IMR-90 (cell line): ENCODE data around the gene ARNT2. TPM values are rescaled to one million over a fixed set of nuclear protein-coding genes. Genes with fewer than 3 reads are reported as not detected.

Source experiments
- ATAC-seq: fragments of 200-7000 bp; cut with Tn5 transposase; 2 replicates; pipeline ENCODE4 v1.9.1; 2020; ENCODE audit warnings: low read depth, mild to moderate bottlenecking, moderate library complexity
- BruUV-seq: library from RNA; stranded (reverse); fragments of 400-500 nt; replicated peaks from 2 replicates; lab custom pipeline; 2021; lab: Mats Ljungman, UMichigan
- CTCF ChIA-PET: fragments of 300-600 bp; formaldehyde crosslinking; extraction: SDS; loops from one replicate; lab custom pipeline; 2021; ENCODE audit warnings: antibody characterized with exemption; lab: Yijun Ruan, JAX
- POLR2A ChIA-PET: fragments of 300-600 bp; sonication (Branson Sonifier 250); formaldehyde crosslinking; loops from one replicate; lab custom pipeline; 2022; ENCODE audit warnings: antibody characterized with exemption; ENCODE audit not compliant: unreplicated experiment; lab: Charles Lee
- DNase-seq: peaks from one replicate; pipeline ENCODE4 v3.0.0; 2013
- H2AFZ ChIP-seq: replicated peaks from 2 replicates; pipeline ENCODE3; 2013; ENCODE audit warnings: low read length, mild to moderate bottlenecking; ENCODE audit not compliant: poor library complexity
- H2AK5ac ChIP-seq: 2 replicates; pipeline ENCODE4 v1.6.1; 2013; ENCODE audit warnings: low read depth, low read length, inconsistent platforms
- H2AK9ac ChIP-seq: replicated peaks from 2 replicates; pipeline ENCODE3; 2013; ENCODE audit warnings: mild to moderate bottlenecking, low read depth, low read length, moderate library complexity; ENCODE audit not compliant: poor library complexity
- H2BK120ac ChIP-seq: 2 replicates; pipeline ENCODE4 v1.6.1; 2013; ENCODE audit warnings: low read depth, low read length, inconsistent platforms
- H2BK15ac ChIP-seq: 3 replicates; pipeline ENCODE4 v1.6.1; 2013; ENCODE audit warnings: low read depth, low read length, inconsistent platforms
- H2BK20ac ChIP-seq: 2 replicates; pipeline ENCODE4 v1.6.1; 2013; ENCODE audit warnings: low read depth, mild to moderate bottlenecking, inconsistent platforms, low read length, moderate library complexity
- H2BK5ac ChIP-seq: 2 replicates; pipeline ENCODE4 v1.6.1; 2013; ENCODE audit warnings: mild to moderate bottlenecking, low read depth, low read length, inconsistent platforms; ENCODE audit not compliant: poor library complexity, severe bottlenecking
- H3K14ac ChIP-seq: replicated peaks from 2 replicates; pipeline ENCODE4 v1.6.1; 2013; ENCODE audit warnings: low read depth, low read length, inconsistent platforms
- H3K18ac ChIP-seq: 2 replicates; pipeline ENCODE4 v1.6.1; 2013; ENCODE audit warnings: low read depth, low read length, control low read depth
- H3K23ac ChIP-seq: 2 replicates; pipeline ENCODE4 v1.6.1; 2013; ENCODE audit warnings: low read depth, low read length, inconsistent platforms
- H3K27ac ChIP-seq: 2 replicates; pipeline ENCODE4 v1.5.1; 2013; ENCODE audit warnings: mild to moderate bottlenecking, control low read depth, low read length; ENCODE audit not compliant: insufficient read depth
- H3K27me3 ChIP-seq: 2 replicates; pipeline ENCODE4 v1.6.1; 2013; ENCODE audit warnings: low read length; ENCODE audit not compliant: control insufficient read depth, insufficient read depth
- H3K36me3 ChIP-seq: 2 replicates; pipeline ENCODE4 v1.6.1; 2013; ENCODE audit warnings: low read length, mixed read lengths; ENCODE audit not compliant: control insufficient read depth, insufficient read depth
- H3K4ac ChIP-seq: 2 replicates; pipeline ENCODE4 v1.6.1; 2013; ENCODE audit warnings: low read depth, low read length, inconsistent platforms
- H3K4me1 ChIP-seq: 2 replicates; pipeline ENCODE4 v1.6.1; 2013; ENCODE audit warnings: low read length, mixed read lengths; ENCODE audit not compliant: control insufficient read depth, insufficient read depth
- H3K4me2 ChIP-seq: 2 replicates; pipeline ENCODE4 v1.6.1; 2013; ENCODE audit warnings: low read depth, mild to moderate bottlenecking, control low read depth, low read length, moderate library complexity
- H3K4me3 ChIP-seq: 2 replicates; pipeline ENCODE4 v1.5.1; 2013; ENCODE audit warnings: low read depth, mild to moderate bottlenecking, control low read depth, low read length, moderate library complexity; ENCODE audit not compliant: insufficient read depth
- H3K56ac ChIP-seq: 2 replicates; pipeline ENCODE4 v1.6.1; 2013; ENCODE audit warnings: low read length, inconsistent platforms; ENCODE audit not compliant: insufficient read depth; ENCODE audit errors: extremely low read depth
- H3K79me1 ChIP-seq, 2 experiments: 2 replicates each; pipeline ENCODE4 v1.6.1; 2013; ENCODE audit warnings: low read length in 2 of 2, inconsistent platforms in 1 of 2, low read depth in 1 of 2
- H3K9ac ChIP-seq: 2 replicates; pipeline ENCODE4 v1.6.1; 2013; ENCODE audit warnings: low read depth, low read length, control low read depth
- H3K9me1 ChIP-seq: 2 replicates; pipeline ENCODE4 v1.6.1; 2013; ENCODE audit warnings: low read length, inconsistent platforms; ENCODE audit not compliant: insufficient read depth
- H3K9me3 ChIP-seq: 2 replicates; pipeline ENCODE4 v1.6.1; 2013; ENCODE audit warnings: low read length; ENCODE audit not compliant: control insufficient read depth, insufficient read depth
- H4K20me1 ChIP-seq: 2 replicates; pipeline ENCODE4 v1.6.1; 2013; ENCODE audit warnings: low read length, inconsistent platforms; ENCODE audit not compliant: insufficient read depth
- H4K5ac ChIP-seq: 2 replicates; pipeline ENCODE4 v1.6.1; 2013; ENCODE audit warnings: mild to moderate bottlenecking, low read depth, low read length, control low read depth
- H4K8ac ChIP-seq, 2 experiments: 2 replicates each; pipeline ENCODE4 v1.6.1; 2013; ENCODE audit warnings: low read depth in 2 of 2, low read length in 2 of 2, control low read depth in 1 of 2, inconsistent platforms in 1 of 2
- H4K91ac ChIP-seq: 2 replicates; pipeline ENCODE4 v1.6.1; 2013; ENCODE audit warnings: low read depth, low read length, inconsistent platforms; ENCODE audit not compliant: insufficient read depth
- BHLHE40 ChIP-seq: fragments of 150-350 bp; IDR thresholded peaks from 2 replicates; pipeline ENCODE4 v1.6.1; 2016; ENCODE audit warnings: mild to moderate bottlenecking, low read depth, low read length
- CEBPB ChIP-seq: IDR thresholded peaks from 2 replicates; pipeline ENCODE4 v1.6.1; 2012; ENCODE audit warnings: low read depth, low read length, improper control_type of control experiment
- CHD1 ChIP-seq: IDR thresholded peaks from 2 replicates; pipeline ENCODE4 v1.6.1; 2012; ENCODE audit warnings: low read depth, low read length, improper control_type of control experiment
- FOS ChIP-seq: fragments of 150-350 bp; IDR thresholded peaks from 2 replicates; pipeline ENCODE4 v1.6.1; 2016; ENCODE audit warnings: low read depth, low read length
- MAFK ChIP-seq: IDR thresholded peaks from 2 replicates; pipeline ENCODE4 v1.6.1; 2012; ENCODE audit warnings: low read depth, low read length, improper control_type of control experiment
- MAZ ChIP-seq: IDR thresholded peaks from 2 replicates; pipeline ENCODE4 v1.6.1; 2012; ENCODE audit warnings: low read depth, mild to moderate bottlenecking, low read length, improper control_type of control experiment, moderate library complexity, borderline replicate concordance
- MXI1 ChIP-seq: IDR thresholded peaks from 2 replicates; pipeline ENCODE4 v1.6.1; 2012; ENCODE audit warnings: low read depth, mild to moderate bottlenecking, low read length, moderate library complexity, borderline replicate concordance
- NFE2L2 ChIP-seq: fragments of 150-350 bp; IDR thresholded peaks from 2 replicates; pipeline ENCODE4 v1.6.1; 2016; ENCODE audit warnings: low read depth, mild to moderate bottlenecking, low read length
- POLR2A ChIP-seq: IDR thresholded peaks from 2 replicates; pipeline ENCODE4 v1.6.1; 2012; ENCODE audit warnings: mild to moderate bottlenecking, low read depth, low read length
- RAD21 ChIP-seq: IDR thresholded peaks from 2 replicates; pipeline ENCODE4 v1.6.1; 2012; ENCODE audit warnings: low read length, improper control_type of control experiment
- RCOR1 ChIP-seq: IDR thresholded peaks from 2 replicates; pipeline ENCODE4 v1.6.1; 2012; ENCODE audit warnings: mild to moderate bottlenecking, low read length, improper control_type of control experiment; ENCODE audit not compliant: insufficient replicate concordance
- RFX5 ChIP-seq: IDR thresholded peaks from 2 replicates; pipeline ENCODE4 v1.8.0; 2012; ENCODE audit warnings: low read depth, mild to moderate bottlenecking, low read length, moderate library complexity
- SMC3 ChIP-seq: fragments of 150-350 bp; IDR thresholded peaks from 2 replicates; pipeline ENCODE4 v1.6.1; 2016; ENCODE audit warnings: low read depth, mild to moderate bottlenecking, antibody characterized with exemption, low read length, moderate library complexity
- WGBS, 2 experiments: methylation state at CpG; one replicate each; pipeline versions ENCODE4 v1.1.5 to v1.1.7; 2013; ENCODE audit warnings: missing lambda C conversion rate in 2 of 2; ENCODE audit not compliant: insufficient read length in 1 of 2; ENCODE audit errors: extremely low coverage in 2 of 2; 5-methylcytosine and 5-hydroxymethylcytosine counted together
- dilution Hi-C: fragments of 300-500 bp; cut with HindIII; formaldehyde crosslinking; loops from one replicate; pipeline ENCODE4 v1.14.3; 2018; ENCODE audit warnings: low sequenced_read_pairs; ENCODE audit not compliant: unreplicated experiment
- in situ Hi-C: fragments of 300-500 bp; cut with MboI; formaldehyde crosslinking; loops from 3 replicates; pipeline ENCODE4 v1.14.3; 2019; ENCODE audit warnings: low sequenced_read_pairs, inconsistent platforms, mixed read lengths
- intact Hi-C: fragments of 100-400 bp; cut with micrococcal nuclease; formaldehyde crosslinking; loops from 2 replicates; pipeline ENCODE4 v1.10.0; 2022
- polyA plus RNA-seq, 3 experiments: library from polyadenylated mRNA; depleted of rRNA; stranded (reverse); fragments of >200 nt; gene quantifications; 2 replicates each; pipeline ENCODE4 v1.2.3, GENCODE V29; 2012; ENCODE audit warnings: low replicate concordance in 1 of 3
- total RNA-seq: library from RNA; depleted of rRNA; stranded (reverse); fragments of >200 nt; gene quantifications from 2 replicates; pipeline ENCODE4 v1.2.3, GENCODE V29; 2012
- TF ChIP-seq, protein P1 (sequence below): fragments of 150-350 bp; IDR thresholded peaks from 2 replicates; pipeline ENCODE4 v1.6.1; 2017; ENCODE audit warnings: mild to moderate bottlenecking, antibody characterized with exemption, low read length, low read depth
- TF ChIP-seq, protein P2 (sequence below): conservative IDR thresholded peaks from 2 replicates; pipeline ENCODE4 v1.5.1; 2012; ENCODE audit warnings: mild to moderate bottlenecking, low read depth, low read length, improper control_type of control experiment

Gene ARNT2
- total and polyA plus RNA-seq, 2 of the 4 experiments (the other 2 are of a cell fraction), result 18.2 to 19.0 TPM

DNA sequence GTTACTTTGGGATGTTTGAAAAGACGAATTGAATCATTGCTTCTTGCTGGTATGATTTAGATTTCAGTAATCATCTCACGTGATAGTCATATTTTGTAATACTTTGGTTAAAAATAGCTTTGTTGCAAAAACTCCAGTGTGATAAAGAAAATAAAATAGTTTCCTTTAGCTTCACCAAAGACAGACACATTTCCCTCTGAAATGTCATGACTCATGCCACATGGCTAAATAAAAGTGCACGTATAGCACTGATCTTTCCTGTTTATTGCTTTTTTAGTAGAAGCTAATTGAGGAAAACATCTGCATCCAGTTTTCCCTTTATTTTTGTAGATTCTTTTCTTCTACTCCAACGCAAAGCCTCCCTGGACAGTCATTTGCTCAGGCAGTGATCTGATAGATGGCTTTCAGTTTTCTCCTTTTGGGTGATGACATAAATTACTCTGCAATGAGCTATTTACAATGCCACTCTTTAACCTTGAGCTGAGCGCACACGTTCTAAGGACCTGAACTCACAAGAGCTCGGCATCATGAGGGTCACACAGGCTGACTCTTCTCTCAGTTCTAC, 84.9 kb downstream of the ARNT2 start:
- Histone ChIP-seq H4K20me1 (no peaks in the 10 kb centered on the region), H3K4me1 (peaks cover 50% of the 10 kb centered on the region), H2AK5ac (peak overlapping the region; percentile 100), H3K14ac (peak overlapping the region; percentile 94), H3K4ac (peak overlapping the region; percentile 99), H2AFZ (no peak overlapping the region), H3K9me1 (peaks cover 59% of the 10 kb centered on the region), H2AK9ac (peak overlapping the region; percentile 66), H4K91ac (peak overlapping the region; percentile 100), H2BK20ac (peak overlapping the region; percentile 96), H3K36me3 (no peaks in the 10 kb centered on the region), H3K79me1 (peaks cover 39 to 69% of the 10 kb centered on the region in 2 experiments; a peak in 3 of 4 replicates), H2BK120ac (peak overlapping the region; percentile 99), H3K18ac (peak overlapping the region; percentile 99), H3K27me3 (no peaks in the 10 kb centered on the region), H3K4me3 (no peak overlapping the region), H3K4me2 (no peak overlapping the region), H3K9me3 (no peaks in the 10 kb centered on the region), H3K9ac (peak overlapping the region; percentile 72), H2BK15ac (peak overlapping the region; percentile 90; the same call in 2 of the 3 replicates), H4K5ac (peak overlapping the region; percentile 98), H2BK5ac (peak overlapping the region; percentile 99), H3K23ac (peak overlapping the region; percentile 88), H3K56ac (peak overlapping the region; percentile 95), H4K8ac (peak overlapping the region; percentile 89 to 98), H3K27ac (peak overlapping the region; percentile 99)
- ChIA-PET CTCF (interaction anchor here (0.6 to 2.1 kb wide), 4 partner anchors 14 to 287 kb away, joined by 3 to 13 read pairs (median 4); no protein-coding TSS in a partner anchor), POLR2A (interaction anchor here (2.0 kb wide), 1 partner anchor 9 kb away, joined by 13 read pairs; no protein-coding TSS in a partner anchor)
- in situ Hi-C loops (no loop called here), dilution Hi-C loops (no loop called here), intact Hi-C loops (loop anchor here (10.0 kb wide), 1 partner anchor 286 kb away; the partner anchor contains the start of gene CEMIP)
- ATAC-seq (peak; percentile 55), DNase-seq (peak; percentile 93)
- WGBS, 2 experiments, result 39% methylated on average over 3 of the region's 7 CpGs; no CpG with 5 or more reads in 1 of the 2 experiments
- no TSS peak for BruUV-seq
- TF ChIP-seq, protein P1, sequence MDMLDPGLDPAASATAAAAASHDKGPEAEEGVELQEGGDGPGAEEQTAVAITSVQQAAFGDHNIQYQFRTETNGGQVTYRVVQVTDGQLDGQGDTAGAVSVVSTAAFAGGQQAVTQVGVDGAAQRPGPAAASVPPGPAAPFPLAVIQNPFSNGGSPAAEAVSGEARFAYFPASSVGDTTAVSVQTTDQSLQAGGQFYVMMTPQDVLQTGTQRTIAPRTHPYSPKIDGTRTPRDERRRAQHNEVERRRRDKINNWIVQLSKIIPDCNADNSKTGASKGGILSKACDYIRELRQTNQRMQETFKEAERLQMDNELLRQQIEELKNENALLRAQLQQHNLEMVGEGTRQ, result peak; percentile 69
- TF ChIP-seq SMC3, result no peak
- TF ChIP-seq, protein P2, sequence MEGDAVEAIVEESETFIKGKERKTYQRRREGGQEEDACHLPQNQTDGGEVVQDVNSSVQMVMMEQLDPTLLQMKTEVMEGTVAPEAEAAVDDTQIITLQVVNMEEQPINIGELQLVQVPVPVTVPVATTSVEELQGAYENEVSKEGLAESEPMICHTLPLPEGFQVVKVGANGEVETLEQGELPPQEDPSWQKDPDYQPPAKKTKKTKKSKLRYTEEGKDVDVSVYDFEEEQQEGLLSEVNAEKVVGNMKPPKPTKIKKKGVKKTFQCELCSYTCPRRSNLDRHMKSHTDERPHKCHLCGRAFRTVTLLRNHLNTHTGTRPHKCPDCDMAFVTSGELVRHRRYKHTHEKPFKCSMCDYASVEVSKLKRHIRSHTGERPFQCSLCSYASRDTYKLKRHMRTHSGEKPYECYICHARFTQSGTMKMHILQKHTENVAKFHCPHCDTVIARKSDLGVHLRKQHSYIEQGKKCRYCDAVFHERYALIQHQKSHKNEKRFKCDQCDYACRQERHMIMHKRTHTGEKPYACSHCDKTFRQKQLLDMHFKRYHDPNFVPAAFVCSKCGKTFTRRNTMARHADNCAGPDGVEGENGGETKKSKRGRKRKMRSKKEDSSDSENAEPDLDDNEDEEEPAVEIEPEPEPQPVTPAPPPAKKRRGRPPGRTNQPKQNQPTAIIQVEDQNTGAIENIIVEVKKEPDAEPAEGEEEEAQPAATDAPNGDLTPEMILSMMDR, result no peak
- TF ChIP-seq RFX5, result no peak
- TF ChIP-seq CEBPB, result peak; percentile 91
- peak; percentile 94 for TF ChIP-seq BHLHE40
- no peak for TF ChIP-seq MAZ
- TF ChIP-seq MAFK, result 0 out of 2 replicates have a peak, but pooled peaks have one; percentile 18
- peak; percentile 52; the same call in 1 of the 2 replicates for TF ChIP-seq NFE2L2
- TF ChIP-seq RCOR1, result no peak
- TF ChIP-seq CHD1, result no peak
- TF ChIP-seq FOS, result peak; percentile 83; the same call in 1 of the 2 replicates
- TF ChIP-seq MXI1, result peak; percentile 70
- TF ChIP-seq POLR2A, result no peak
- TF ChIP-seq RAD21, result no peak
